HG03108 (cell line): ENCODE results near the gene CCDC12.

Experiments used
- ATAC-seq: cut with Tn5 transposase; IDR thresholded peaks from one replicate; pipeline ENCODE4 v1.9.1; 2021; ENCODE audit warnings: moderate library complexity; ENCODE audit not compliant: unreplicated experiment

The CCDC12 gene

DNA sequence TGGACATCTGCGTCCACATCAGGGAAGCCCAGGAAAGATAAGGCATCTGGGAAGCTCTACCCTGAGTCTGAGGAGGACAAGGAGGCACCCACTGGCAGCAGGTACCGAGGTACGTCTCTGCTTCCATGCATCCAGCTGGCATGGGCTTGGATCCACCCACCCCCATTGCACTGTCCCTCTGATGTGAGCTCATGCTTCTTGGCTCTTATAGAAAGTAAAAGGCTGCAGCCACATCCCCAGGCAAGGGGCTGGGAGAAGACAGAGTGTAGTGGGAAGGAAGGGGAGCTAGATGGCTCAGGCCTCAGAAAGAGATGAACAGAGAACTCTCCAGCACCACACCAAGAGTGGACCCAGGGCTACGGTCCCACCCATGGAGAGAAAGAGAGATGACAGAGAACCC is 80.8 kb downstream of the CCDC12 start:
- no peak for ATAC-seq

DNA sequence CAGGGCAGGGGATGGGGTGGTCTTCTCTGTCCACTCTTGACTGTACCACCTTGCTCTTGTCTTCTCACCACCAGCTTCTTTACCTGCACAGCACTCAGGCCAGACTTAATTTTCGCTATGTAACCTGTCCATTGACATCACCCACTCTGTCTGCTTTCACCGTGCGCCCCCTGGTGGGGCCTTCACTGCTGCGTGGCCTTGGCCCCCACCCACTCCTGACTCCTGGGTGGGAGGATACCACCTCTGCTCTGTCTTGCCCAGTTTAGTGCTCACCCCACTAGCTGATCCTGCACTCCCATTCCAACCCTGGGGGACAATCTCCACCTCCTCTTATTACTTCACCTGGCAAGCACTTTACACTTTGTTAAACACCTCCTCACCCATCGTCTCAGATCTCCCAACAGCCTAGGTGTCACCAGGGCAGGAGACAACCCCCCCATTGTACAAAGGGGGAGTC is 81.3 kb downstream of the CCDC12 start:
- no peak for ATAC-seq

DNA sequence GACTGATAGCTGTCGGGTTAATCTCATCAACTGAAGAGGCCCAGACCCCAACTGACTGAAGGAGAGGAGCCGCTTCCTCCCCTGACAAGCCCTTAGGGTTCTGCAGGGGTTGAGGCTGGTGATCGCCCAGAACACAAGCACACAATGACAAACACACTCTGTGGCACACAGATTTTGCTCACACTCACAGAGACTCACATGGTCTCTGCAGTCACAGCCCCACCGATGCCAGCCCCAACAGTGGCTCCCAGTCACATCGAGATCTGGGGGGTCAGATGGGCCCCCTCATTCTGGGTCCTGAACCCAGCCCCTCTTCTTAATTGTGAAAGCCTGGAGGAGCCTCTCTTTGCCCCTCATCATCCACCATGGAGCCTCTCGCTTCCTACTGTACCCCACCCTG is 82.3 kb downstream of the CCDC12 start:
- no peak for ATAC-seq

- no peak for ATAC-seq
Observed at GRCh38 chr3:46893763-46894162, 82.8 kb downstream of the CCDC12 start.

GRCh38 chr3:46893146-46893748 is 83.3 kb downstream of the CCDC12 start:
- no peak for ATAC-seq

DNA sequence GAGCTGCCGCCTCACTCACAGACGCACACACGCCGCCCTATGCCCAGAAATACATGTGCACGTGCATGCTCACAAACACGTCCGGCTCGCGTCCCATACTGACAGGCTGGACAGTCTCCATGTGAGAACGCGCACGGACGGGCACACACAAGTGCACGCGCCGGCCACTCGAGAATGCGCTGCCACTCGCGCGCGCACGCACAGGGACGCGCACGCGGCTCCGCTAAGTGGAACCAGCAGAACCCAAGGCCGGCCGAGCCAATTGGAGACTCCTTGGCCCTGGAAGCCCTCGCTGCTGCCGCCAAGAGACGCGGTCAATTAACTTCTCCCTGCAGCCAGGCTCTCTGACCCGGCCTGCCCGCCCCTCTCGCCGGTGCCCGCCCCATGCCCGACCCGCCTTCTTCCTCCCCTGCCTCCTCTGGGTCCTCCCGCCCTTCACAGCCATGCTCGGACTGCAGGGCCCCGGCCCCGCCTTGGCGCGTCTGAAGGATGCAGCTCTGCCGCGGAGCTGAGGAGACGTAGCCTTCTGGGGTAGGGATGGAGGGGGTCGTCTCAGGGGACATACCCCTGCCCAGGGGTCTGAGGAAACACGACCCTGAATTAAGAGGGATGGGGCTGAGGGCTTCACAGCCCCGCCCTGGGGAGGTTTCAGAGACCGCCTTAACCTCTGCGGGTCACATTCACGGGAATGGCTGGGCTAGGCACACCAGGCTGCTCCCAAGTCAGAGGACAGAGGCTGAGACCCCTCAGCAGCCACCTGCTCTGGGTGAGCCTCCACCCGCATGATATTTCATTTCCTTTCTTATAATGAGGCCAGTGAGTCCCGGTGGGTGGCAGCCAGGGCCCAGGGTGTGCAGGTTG is 84.0 kb downstream of the CCDC12 start:
- ATAC-seq, result no peak

DNA sequence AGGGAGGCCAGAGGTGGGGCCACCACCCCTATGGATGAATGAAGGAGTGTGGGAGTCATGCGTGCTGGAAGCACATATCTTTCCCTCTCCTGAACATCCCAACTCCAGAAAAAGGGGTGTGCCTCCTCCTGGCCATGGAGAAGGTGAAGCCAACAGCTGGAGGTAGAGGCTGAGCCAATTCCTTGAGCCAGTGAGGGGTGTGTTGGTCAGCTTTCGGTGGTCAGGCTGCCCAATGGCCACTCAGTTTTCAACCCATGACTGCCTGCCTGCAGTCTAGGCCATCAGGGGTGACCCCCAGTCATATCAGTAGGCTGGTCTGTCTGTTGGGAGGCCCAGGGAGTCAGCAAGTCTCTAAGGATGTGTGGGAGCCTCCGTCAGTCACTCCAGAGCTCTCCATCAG is 85.4 kb downstream of the CCDC12 start:
- no peak for ATAC-seq

DNA sequence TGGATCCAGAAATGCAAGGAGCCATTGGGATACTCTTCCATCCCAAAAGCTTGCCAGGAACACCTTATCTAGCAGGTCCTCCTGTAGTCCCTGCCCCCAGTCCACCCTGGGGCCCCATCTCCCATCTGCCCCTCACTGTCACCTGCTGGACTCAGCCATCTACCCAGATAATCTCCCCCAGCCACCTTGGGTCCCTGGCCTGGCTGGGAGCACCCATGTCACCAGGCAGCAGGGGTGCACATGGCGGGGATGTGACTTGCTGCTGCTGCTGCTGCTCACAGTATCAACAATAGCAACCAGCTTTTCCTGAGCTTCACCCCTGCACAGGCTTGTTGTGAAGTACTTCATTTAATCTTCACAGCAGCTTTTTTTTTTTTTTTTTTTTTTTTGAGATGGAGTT is 86.4 kb downstream of the CCDC12 start:
- no peak for ATAC-seq

GRCh38 chr3:46889381-46890110 is 87.0 kb downstream of the CCDC12 start:
- ATAC-seq, result no peak

GRCh38 chr3:46888705-46889104 is 87.8 kb downstream of the CCDC12 start:
- no peak for ATAC-seq

DNA sequence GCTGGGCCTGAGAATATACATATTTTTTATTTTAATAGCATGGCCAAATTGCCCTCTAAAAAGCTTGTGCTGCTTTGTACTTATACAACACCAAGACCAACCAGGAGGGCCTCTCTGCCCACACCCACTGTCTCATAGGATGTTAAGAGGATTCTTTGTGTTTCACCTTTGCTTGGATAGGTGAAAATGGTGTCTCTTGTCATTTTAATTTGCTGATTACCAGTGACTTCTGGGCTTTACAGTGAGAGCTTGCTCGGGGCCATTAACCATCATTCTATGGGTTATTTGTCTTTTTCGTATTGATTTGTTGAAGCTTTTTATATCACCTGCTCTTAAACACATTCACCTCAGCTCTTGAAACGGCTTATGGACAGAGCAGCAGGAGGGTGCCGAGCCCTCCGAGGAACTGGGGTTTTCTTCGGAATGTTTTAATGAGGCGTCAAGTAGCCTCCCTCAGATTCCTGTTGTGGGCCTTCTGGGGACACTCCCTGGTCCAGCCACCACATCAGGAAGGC is 88.5 kb downstream of the CCDC12 start:
- no peak for ATAC-seq

DNA sequence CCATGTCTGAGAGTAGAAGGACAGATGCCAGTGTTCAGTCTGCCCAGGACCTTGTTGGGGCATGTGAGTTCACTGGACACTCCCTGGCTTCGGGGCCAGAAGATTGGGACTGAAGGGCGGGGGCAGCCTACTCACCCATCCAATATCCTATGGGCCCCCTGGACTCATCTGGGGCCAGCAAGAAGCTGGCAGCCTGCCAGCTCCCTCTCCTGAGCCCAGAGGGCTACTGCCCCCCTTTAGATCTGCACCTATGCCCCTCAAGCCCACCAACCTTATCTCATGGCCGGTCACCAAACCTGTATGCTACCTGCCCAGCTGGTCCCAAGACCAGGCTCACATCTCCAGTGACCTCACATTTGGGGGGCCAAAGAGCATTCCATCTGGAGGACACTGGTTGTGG is 90.9 kb downstream of the CCDC12 start:
- no peak for ATAC-seq

GRCh38 chr3:46884929-46885328 is 91.6 kb downstream of the CCDC12 start:
- no peak for ATAC-seq

- ATAC-seq, result no peak
Observed at GRCh38 chr3:46884427-46884826, 92.1 kb downstream of the CCDC12 start.

GRCh38 chr3:46883830-46884185 is 92.7 kb downstream of the CCDC12 start:
- no peak for ATAC-seq

DNA sequence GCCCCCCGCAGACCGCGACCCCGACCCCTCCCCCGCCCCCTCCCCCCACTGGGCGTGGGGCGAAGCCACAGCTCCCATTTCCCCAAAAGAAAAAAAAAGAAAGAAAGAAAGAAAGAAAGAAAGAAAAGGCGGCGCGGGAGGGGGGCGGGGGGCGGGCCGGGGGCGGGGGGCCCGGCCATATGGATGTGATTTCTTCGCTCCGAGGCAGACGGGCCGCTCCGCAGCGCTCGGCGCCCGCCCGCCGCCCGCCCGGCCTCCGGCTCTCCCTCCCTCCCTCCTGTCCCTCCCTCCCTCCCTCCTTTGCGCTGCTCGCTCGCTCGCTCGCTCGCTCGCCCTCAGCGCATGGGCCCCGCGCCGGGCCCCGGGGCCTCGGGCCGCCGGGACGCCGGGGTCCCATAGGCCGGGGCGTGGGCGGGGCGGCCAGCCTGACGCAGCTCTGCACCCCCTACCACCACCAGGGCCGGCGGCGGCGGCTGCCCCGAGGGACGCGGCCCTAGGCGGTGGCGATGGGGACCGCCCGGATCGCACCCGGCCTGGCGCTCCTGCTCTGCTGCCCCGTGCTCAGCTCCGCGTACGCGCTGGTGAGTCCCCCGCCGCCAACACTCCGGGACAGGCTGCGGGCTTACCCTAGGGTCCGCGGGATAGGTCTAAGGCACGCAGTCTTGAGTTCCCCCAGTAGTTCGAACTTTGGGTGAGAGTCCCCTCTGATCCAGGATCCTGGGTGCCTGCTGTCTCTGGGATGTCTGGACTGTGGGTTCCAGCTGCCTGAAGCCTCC is 93.3 kb downstream of the CCDC12 start:
- ATAC-seq, result no peak

GRCh38 chr3:46882377-46883053 is 94.0 kb downstream of the CCDC12 start:
- ATAC-seq, result no peak

- ATAC-seq, result no peak
Observed at GRCh38 chr3:46881596-46882376, 94.8 kb downstream of the CCDC12 start.

DNA sequence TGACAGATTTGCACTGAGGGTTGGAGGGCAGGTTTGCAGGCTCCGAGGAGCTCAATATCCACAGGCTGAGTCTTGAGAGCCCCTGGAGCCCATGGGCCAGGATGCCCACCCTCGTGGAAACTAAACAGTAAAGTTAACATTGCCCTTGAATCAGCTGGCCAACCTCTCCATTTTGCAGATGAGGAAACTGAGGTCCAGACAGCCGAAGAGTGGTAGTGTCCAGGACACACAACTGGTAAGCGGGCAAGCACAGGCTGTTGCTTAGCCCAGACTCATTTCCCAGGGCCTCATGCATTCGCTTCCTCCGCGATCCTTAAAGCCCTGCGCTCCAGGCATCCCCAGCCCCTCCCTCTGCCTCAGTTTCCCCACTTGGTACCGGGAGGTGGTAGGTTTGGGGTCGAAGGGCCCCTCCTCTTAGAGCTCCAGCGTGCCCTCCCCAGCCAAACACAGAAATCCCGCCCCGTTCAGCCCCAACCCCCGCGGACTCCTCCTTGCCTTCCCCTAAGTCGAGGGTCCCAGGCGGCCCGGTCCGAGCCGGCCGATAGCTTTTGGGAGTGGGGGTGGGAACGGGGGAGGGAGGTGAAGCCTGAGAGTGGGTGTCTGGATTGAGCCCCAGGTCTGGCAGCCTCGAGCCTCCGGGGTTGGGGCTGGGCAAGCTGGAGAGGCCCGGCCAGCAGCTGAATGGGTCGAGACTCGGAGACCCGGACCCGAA is 95.5 kb downstream of the CCDC12 start:
- no peak for ATAC-seq
